Measurements from ENCODE around the gene EBF3. TPM values are rescaled to one million over a fixed set of nuclear protein-coding genes. Genes with fewer than 3 reads are reported as not detected.

Gene EBF3
- total RNA-seq, 1 donor from 2014 or later: 0.53 TPM

GRCh38 chr10:129876838-129877237 is 87.2 kb downstream of the EBF3 start:
- Histone ChIP-seq H3K4me1 (no peaks in the 10 kb centered on the region), H3K27me3 (ENCODE audit: low read depth) (peaks cover 8% of the 10 kb centered on the region), H3K36me3 (no peaks in the 10 kb centered on the region), H3K4me3 (no peak overlapping the region), H3K27ac (no peak overlapping the region), H3K9me3 (no peaks in the 10 kb centered on the region)
- intact Hi-C loops (cut with DNase I): no loop called here
- no peak for TF ChIP-seq CTCF (IDR thresholded peaks at IDR 0.05)
- no peak for ATAC-seq
- DNase-seq: no peak

DNA sequence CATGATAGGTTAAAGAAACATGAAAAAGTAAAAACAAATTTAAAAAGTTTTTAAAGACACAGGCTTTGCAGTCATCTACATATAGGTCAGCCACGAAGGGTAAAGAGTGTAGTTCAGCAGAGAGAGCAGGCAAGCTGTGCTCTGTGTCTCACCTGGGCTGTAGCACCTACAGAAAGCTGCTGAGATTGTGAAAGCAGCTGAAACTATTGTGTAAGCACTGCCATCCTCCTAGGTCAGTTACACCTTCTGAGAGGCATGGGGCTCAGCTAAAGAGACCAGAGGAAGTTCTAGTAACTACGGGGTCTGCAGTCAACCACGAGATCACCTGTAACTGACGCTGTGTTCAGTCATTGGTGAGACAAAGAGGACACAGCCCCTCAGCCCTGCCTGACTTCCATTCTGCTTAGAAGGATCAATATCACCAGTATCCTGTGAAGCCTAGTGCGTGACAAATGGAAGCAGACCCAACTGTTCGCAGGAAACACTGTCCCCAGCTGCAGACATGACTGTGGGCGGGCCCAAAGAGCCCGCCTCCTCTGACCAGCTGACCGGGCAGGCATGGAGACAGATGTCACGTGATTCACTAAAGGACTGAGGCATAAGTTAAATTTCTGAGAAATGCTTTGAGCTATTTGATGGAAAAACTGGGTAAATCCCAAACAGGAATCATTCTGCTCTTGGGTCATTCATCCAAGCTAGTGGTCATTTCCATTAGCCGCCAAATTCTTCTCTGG is 87.9 kb downstream of the EBF3 start:
- no peak for DNase-seq
- TF ChIP-seq CTCF (IDR thresholded peaks at IDR 0.05): no peak
- Histone ChIP-seq H3K4me1 (no peaks in the 10 kb centered on the region), H3K27me3 (ENCODE audit: low read depth) (peaks cover 8% of the 10 kb centered on the region), H3K27ac (no peak overlapping the region), H3K36me3 (no peaks in the 10 kb centered on the region), H3K9me3 (no peaks in the 10 kb centered on the region), H3K4me3 (no peak overlapping the region)
- ATAC-seq: no peak
- intact Hi-C loops (cut with DNase I): no loop called here

DNA sequence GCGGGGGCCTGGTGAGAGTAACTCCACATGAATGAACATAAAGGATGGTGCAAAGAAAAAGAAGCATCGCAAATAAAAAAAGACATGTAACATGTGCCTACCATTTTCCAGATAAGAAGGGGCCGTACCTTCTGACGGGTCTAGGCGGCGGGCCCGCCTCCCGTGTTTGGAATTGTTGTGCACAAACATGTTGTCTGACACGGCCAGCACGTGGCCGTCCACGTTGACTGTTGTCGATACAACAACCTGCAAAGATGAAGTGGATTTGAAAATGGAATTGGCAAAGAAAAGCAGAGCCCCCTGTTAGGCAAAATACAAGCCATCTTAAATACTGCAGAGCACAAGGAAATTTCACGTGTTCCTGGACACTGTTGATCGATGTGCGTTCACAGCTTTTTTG is 90.7 kb downstream of the EBF3 start:
- ATAC-seq (no peak), DNase-seq (no peak)
- intact Hi-C loops (cut with DNase I): no loop called here
- H3K9me3 ChIP-seq: no peaks in the 10 kb centered on the region
- TF ChIP-seq CTCF (IDR thresholded peaks at IDR 0.05): no peak
- no peak overlapping the region for H3K27ac ChIP-seq
- H3K4me1 ChIP-seq: no peaks in the 10 kb centered on the region
- no peaks in the 10 kb centered on the region for H3K36me3 ChIP-seq
- H3K4me3 ChIP-seq: no peak overlapping the region
- peaks cover 9% of the 10 kb centered on the region for H3K27me3 ChIP-seq (ENCODE audit: low read depth)

GRCh38 chr10:129871966-129872365 is 92.1 kb downstream of the EBF3 start:
- DNase-seq: no peak
- Histone ChIP-seq H3K4me1 (no peaks in the 10 kb centered on the region), H3K27me3 (ENCODE audit: low read depth) (peaks cover 5% of the 10 kb centered on the region), H3K4me3 (no peak overlapping the region), H3K9me3 (no peaks in the 10 kb centered on the region), H3K36me3 (no peaks in the 10 kb centered on the region), H3K27ac (no peak overlapping the region)
- no peak for TF ChIP-seq CTCF (IDR thresholded peaks at IDR 0.05)
- no peak for ATAC-seq
- intact Hi-C loops (cut with DNase I): no loop called here

DNA sequence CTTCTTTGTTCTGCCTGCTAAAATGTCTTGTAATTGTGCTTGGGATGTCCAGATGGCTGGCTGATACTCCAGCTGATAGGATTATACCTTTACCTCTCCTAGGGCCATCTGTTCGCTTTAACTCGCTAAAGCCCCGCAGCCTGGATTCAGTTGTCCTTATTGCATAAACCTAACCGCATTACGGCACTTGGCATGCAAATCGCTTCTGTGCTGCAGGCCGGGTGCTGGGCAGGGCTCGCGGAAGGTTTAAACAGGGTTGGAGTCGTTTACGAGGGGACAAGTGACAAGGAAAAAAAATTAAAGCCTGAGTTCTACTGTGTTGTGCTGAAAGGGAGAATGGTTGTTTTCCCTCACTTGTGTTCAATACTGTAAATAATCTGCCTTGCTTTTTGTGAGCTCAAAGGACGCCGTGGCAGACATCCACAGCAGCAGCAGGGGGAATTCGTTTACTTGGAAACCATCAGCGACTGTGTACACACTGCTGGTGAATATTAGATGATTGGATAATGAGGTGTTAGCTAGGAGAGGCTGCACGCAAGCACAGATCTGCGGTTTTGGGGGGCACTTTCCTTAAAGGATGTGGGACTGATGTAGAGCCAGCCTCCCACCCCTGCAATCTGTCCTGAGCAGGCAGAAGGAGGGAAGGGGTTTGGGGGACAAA is 93.0 kb downstream of the EBF3 start:
- DNase-seq (no peak), ATAC-seq (no peak)
- Histone ChIP-seq H3K27me3 (ENCODE audit: low read depth) (peaks cover 5% of the 10 kb centered on the region), H3K27ac (no peak overlapping the region), H3K9me3 (no peaks in the 10 kb centered on the region), H3K4me1 (no peaks in the 10 kb centered on the region), H3K4me3 (no peak overlapping the region), H3K36me3 (no peaks in the 10 kb centered on the region)
- intact Hi-C loops (cut with DNase I): no loop called here
- no peak for TF ChIP-seq CTCF (IDR thresholded peaks at IDR 0.05)

Data from lower lobe of right lung (tissue), 2 donors.